AG04450 (cell line): ENCODE results near the gene RFFL. TPM values are rescaled to one million over a fixed set of nuclear protein-coding genes. Genes with fewer than 3 reads are reported as not detected.

Experiments
- CTCF ChIA-PET: fragments of 300-600, 350-600 bp; formaldehyde crosslinking; extraction: SDS; loops from one replicate; lab custom pipeline; 2022; ENCODE audit warnings: antibody characterized with exemption, inconsistent platforms; lab: Charles Lee
- POLR2A ChIA-PET: fragments of 350-600 bp; formaldehyde crosslinking; extraction: SDS; loops from one replicate; lab custom pipeline; 2021; ENCODE audit warnings: antibody characterized with exemption, inconsistent platforms; lab: Yijun Ruan, JAX
- DNase-seq: peaks from one replicate; pipeline ENCODE4 v3.0.0-alpha.2; 2011; ENCODE audit warnings: low read depth, low spot score
- H3K27ac ChIP-seq: one replicate; pipeline ENCODE4 v1.5.1; 2012; ENCODE audit warnings: low read depth, low read length, control low read depth
- H3K27me3 ChIP-seq: one replicate; pipeline ENCODE4 v1.6.0; 2012; ENCODE audit warnings: low read length; ENCODE audit not compliant: control insufficient read depth, insufficient read depth
- H3K4me3 ChIP-seq: 2 replicates; pipeline ENCODE4 v1.5.1; 2011; ENCODE audit warnings: mild to moderate bottlenecking, low read depth, low read length, control low read depth
- H3K9me3 ChIP-seq: 2 replicates; pipeline ENCODE4 v1.5.1; 2012; ENCODE audit warnings: low read length; ENCODE audit not compliant: control insufficient read depth, insufficient read depth
- CTCF ChIP-seq: IDR thresholded peaks from 2 replicates; pipeline ENCODE4 v1.5.1; 2011; ENCODE audit warnings: low read depth, low read length, control low read depth, inconsistent platforms
- polyA plus RNA-seq: library from polyadenylated mRNA; depleted of rRNA; stranded (reverse); fragments of >200 nt; gene quantifications from 2 replicates; pipeline ENCODE4 v1.2.3, GENCODE V29; 2011

Gene RFFL
- polyA plus RNA-seq, 1 experiment = 11.0 TPM

GRCh38 chr17:35081638-35082037, 18.1 kb upstream of the RFFL start:
- H3K4me3 ChIP-seq = no peak overlapping the region
- ChIA-PET CTCF (interaction anchor here (2.8 kb wide), 1 partner anchor 8 kb away, joined by 11 read pairs; no protein-coding TSS in a partner anchor), POLR2A (interaction anchor here (1.3 kb wide), 1 partner anchor 102 kb away, joined by 3 read pairs; no protein-coding TSS in a partner anchor)
- no peak overlapping the region for H3K27ac ChIP-seq
- no peak for TF ChIP-seq CTCF
- no peaks in the 10 kb centered on the region for H3K27me3 ChIP-seq
- DNase-seq = no peak
- no peaks in the 10 kb centered on the region for H3K9me3 ChIP-seq

- no peak for DNase-seq
- ChIA-PET CTCF (interaction anchor here (2.8 kb wide), 1 partner anchor 9 kb away, joined by 11 read pairs; no protein-coding TSS in a partner anchor), POLR2A (interaction anchor here (0.6 kb wide), 1 partner anchor 780 kb away, joined by 5 read pairs; no protein-coding TSS in a partner anchor)
- Histone ChIP-seq H3K4me3 (no peak overlapping the region), H3K9me3 (no peaks in the 10 kb centered on the region), H3K27ac (no peak overlapping the region), H3K27me3 (no peaks in the 10 kb centered on the region)
- no peak for TF ChIP-seq CTCF
Observed at GRCh38 chr17:35080536-35080935, 17.0 kb upstream of the RFFL start.

GRCh38 chr17:35079547-35080423, 16.3 kb upstream of the RFFL start:
- H3K9me3 ChIP-seq = no peaks in the 10 kb centered on the region
- no peak overlapping the region for H3K27ac ChIP-seq
- H3K4me3 ChIP-seq = no peak overlapping the region
- CTCF ChIA-PET = interaction anchor here (2.8 kb wide), 1 partner anchor 10 kb away, joined by 11 read pairs; no protein-coding TSS in a partner anchor
- no peaks in the 10 kb centered on the region for H3K27me3 ChIP-seq
- no peak for DNase-seq
- POLR2A ChIA-PET = interaction anchor here (0.6 kb wide), 1 partner anchor 45 kb away, joined by 4 read pairs; no protein-coding TSS in a partner anchor
- no peak for TF ChIP-seq CTCF

GRCh38 chr17:35076874-35077273, 13.4 kb upstream of the RFFL start:
- TF ChIP-seq CTCF = no peak
- no peak overlapping the region for H3K4me3 ChIP-seq
- no peak for DNase-seq
- ChIA-PET POLR2A (no interaction called here), CTCF (interaction anchor here (1.3 kb wide), 1 partner anchor 13 kb away, joined by 6 read pairs; no protein-coding TSS in a partner anchor)
- H3K27ac ChIP-seq = no peak overlapping the region
- no peaks in the 10 kb centered on the region for H3K27me3 ChIP-seq
- H3K9me3 ChIP-seq = no peaks in the 10 kb centered on the region
